Caki2 (cell line): Measurements from ENCODE around the gene PCDHB14. TPM values are rescaled to one million over a fixed set of nuclear protein-coding genes. Genes with fewer than 3 reads are reported as not detected.
"Not testable (repeated sequence)": the region's sequence is repeated elsewhere in the genome, so short reads cannot be mapped to it uniquely, and the experiment has no call there.

Experiments used
- DNase-seq: peaks from one replicate; pipeline ENCODE4 v3.0.0-alpha.2; 2015; ENCODE audit warnings: low read depth
- in situ Hi-C: cut with HindIII; loops from 2 replicates; pipeline ENCODE4 v1.10.0; 2016; ENCODE audit warnings: low sequenced_read_pairs, low pct_unique_long_range_greater_than_20kb, mixed read lengths
- total RNA-seq: library from RNA; depleted of rRNA; stranded (reverse); fragments of >200 nt; shearing (Covaris generic); gene quantifications from 2 replicates; pipeline ENCODE4 v1.2.3, GENCODE V29; 2014; ENCODE audit warnings: low replicate concordance

PCDHB14 gene
- total RNA-seq, 1 experiment from 2014 or later, result 7.7 TPM

GRCh38 chr5:141201126-141201525, 22.0 kb upstream of the PCDHB14 start:
- DNase-seq, result not testable (repeated sequence)

DNA sequence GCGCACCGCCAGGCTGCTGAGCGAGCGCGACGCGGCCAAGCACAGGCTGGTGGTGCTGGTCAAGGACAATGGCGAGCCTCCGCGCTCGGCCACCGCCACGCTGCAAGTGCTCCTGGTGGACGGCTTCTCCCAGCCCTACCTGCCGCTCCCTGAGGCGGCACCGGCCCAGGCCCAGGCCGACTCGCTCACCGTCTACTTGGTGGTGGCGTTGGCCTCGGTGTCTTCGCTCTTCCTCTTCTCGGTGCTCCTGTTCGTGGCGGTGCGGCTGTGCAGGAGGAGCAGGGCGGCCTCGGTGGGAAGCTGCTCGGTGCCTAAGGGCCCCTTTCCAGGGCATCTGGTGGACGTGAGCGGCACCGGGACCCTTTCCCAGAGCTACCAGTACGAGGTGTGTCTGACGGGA, 21.5 kb upstream of the PCDHB14 start:
- DNase-seq, in situ Hi-C loops: not testable (repeated sequence)

More at GRCh38 chr5:141201126-141201525, 22.0 kb upstream of the PCDHB14 start:
- in situ Hi-C loops, result not testable (repeated sequence)

DNA sequence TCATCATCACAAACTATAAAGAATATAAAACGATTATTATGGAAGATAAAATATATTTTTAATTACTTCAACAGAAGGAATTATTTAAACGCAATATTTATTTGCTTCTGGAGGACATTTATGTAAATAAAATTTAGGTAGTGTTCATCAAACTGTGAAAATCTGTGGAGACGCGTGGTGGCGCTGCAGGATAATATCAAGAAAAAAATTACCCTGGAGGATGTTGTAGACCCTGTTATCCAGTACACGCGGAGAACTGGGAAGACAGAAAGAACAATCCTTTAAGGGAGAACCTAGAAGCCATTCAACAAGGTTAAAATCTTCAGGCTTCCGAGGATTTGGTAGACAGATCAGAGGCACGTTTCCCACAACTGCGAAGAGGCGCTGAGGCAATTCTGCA, 14.7 kb upstream of the PCDHB14 start, which contains the start of gene PCDHB12:
Gene PCDHB12 (plus strand): TSS at position 242 of the 400 bp plus-strand sequence. CDS start 189 bp downstream, outside the sequence.
- in situ Hi-C loops, result no loop called here
- DNase-seq, result peak; percentile 10

DNA sequence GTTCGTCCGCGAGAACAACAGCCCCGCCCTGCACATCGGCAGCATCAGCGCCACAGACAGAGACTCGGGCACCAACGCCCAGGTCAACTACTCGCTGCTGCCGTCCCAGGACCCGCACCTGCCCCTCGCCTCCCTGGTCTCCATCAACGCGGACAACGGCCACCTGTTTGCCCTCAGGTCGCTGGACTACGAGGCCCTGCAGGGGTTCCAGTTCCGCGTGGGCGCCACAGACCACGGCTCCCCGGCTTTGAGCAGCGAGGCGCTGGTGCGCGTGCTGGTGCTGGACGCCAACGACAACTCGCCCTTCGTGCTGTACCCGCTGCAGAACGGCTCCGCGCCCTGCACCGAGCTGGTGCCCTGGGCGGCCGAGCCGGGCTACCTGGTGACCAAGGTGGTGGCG, 12.9 kb upstream of the PCDHB14 start:
- in situ Hi-C loops, DNase-seq: not testable (repeated sequence)

- DNase-seq, in situ Hi-C loops: not testable (repeated sequence)
These were observed 12.3 kb upstream of the PCDHB14 start for GRCh38 chr5:141210849-141211248.

- DNase-seq, result peak; percentile 6
These were observed 9.3 kb upstream of the PCDHB14 start, which contains the start of gene PCDHB13 for GRCh38 chr5:141213656-141214339. Gene PCDHB13, plus strand, starts transcription at chr5:141213919. Its CDS starts 205 bp downstream, at chr5:141214124.

DNA sequence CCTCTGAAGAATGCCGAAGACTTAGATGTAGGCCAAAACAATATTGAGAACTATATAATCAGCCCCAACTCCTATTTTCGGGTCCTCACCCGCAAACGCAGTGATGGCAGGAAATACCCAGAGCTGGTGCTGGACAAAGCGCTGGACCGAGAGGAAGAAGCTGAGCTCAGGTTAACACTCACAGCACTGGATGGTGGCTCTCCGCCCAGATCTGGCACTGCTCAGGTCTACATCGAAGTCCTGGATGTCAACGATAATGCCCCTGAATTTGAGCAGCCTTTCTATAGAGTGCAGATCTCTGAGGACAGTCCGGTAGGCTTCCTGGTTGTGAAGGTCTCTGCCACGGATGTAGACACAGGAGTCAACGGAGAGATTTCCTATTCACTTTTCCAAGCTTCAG, 8.6 kb upstream of the PCDHB14 start:
- DNase-seq, in situ Hi-C loops: not testable (repeated sequence)

More at GRCh38 chr5:141213656-141214339, 9.3 kb upstream of the PCDHB14 start, which contains the start of gene PCDHB13:
- in situ Hi-C loops, result not testable (repeated sequence)

DNA sequence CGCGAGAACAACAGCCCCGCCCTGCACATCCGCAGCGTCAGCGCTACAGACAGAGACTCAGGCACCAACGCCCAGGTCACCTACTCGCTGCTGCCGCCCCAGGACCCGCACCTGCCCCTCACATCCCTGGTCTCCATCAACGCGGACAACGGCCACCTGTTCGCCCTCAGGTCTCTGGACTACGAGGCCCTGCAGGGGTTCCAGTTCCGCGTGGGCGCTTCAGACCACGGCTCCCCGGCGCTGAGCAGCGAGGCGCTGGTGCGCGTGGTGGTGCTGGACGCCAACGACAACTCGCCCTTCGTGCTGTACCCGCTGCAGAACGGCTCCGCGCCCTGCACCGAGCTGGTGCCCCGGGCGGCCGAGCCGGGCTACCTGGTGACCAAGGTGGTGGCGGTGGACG, 7.6 kb upstream of the PCDHB14 start:
- in situ Hi-C loops, result not testable (repeated sequence)

GRCh38 chr5:141216035-141216434, 7.1 kb upstream of the PCDHB14 start:
- DNase-seq, in situ Hi-C loops: not testable (repeated sequence)

More for the DNA sequence above, 7.6 kb upstream of the PCDHB14 start:
- DNase-seq, result not testable (repeated sequence)

DNA sequence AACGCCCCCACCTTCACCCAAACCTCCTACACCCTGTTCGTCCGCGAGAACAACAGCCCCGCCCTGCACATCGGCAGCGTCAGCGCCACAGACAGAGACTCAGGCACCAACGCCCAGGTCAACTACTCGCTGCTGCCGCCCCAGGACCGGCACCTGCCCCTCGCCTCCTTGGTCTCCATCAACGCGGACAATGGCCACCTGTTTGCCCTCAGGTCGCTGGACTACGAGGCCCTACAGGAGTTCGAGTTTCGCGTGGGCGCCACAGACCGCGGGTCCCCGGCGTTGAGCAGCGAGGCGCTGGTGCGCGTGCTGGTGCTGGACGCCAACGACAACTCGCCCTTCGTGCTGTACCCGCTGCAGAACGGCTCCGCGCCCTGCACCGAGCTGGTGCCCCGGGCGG, 1.7 kb downstream of the PCDHB14 start:
- DNase-seq, in situ Hi-C loops: not testable (repeated sequence)

- DNase-seq, in situ Hi-C loops: not testable (repeated sequence)
These were observed 2.3 kb downstream of the PCDHB14 start for GRCh38 chr5:141225421-141225820.

DNA sequence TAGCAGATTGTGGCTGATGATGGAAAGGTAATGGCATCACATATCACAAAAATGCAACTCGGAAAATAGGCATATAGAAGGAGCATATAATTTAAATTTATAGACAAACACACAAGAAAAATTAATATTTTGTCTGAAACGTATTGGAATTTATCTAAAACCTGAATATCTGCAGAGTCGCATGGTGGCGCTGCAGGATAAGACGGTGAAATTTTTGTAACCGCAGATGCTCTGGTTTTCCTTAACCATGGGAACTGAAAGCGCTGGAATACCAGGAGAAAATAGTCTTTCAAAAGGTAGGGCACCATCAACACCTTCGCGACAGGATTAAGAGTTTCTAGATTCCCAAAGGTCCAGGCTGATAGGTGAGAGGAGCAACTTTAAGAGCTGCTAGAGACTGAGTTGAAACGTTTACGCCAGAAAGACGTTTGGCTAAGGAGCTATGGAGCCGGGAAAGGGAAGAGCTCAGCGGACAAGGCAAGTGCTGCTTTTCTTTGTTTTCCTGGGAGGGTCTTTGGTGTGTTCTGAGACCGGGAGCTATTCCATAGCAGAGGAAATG, 11.0 kb downstream of the PCDHB14 start:
- in situ Hi-C loops, result no loop called here
- no peak for DNase-seq

- DNase-seq, in situ Hi-C loops: not testable (repeated sequence)
These were observed 12.8 kb downstream of the PCDHB14 start for GRCh38 chr5:141235922-141236321.

GRCh38 chr5:141236516-141237313, 13.6 kb downstream of the PCDHB14 start:
- in situ Hi-C loops, result no loop called here
- no peak for DNase-seq

DNA sequence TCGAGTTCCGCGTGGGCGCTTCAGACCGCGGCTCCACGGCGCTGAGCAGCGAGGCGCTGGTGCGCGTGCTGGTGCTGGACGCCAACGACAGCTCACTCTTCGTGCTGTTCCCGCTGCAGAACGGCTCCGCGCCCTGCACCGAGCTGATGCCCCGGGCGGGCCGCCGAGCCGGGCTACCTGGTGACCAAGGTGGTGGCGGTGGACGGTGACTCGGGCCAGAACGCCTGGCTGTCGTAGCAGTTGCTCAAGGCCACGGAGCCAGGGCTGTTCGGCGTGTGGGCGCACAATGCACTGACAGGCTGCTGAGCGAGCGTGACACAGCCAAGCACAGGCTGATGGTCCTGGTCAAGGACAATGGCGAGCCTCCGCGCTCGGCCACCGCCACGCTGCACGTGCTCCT, 18.4 kb downstream of the PCDHB14 start:
- no peak for DNase-seq
- in situ Hi-C loops, result no loop called here

DNA sequence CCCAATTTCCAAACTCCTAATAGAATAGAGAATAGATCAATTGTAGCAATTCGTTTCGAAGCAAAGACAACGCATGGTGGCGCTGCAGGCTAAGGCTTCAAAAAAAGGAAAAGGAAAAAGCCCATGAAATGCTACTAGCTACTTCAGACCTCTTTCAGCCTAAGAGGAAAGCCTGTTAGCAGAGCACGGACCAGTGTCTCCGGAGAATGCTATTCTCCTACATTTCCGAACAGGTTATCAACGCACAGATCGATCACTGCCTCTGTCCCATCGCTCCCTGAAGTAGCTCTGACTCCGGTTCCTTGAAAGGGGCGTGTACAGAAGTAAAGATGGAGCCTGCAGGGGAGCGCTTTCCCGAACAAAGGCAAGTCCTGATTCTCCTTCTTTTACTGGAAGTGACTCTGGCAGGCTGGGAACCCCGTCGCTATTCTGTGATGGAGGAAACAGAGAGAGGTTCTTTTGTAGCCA, 22.1 kb downstream of the PCDHB14 start, which contains the start of gene PCDHB15:
Gene PCDHB15 (plus strand): TSS at position 146 of the 468 bp plus-strand sequence. CDS start 184 bp downstream, at position 330.
- DNase-seq, result no peak

GRCh38 chr5:141246971-141247370, 23.8 kb downstream of the PCDHB14 start:
- in situ Hi-C loops, DNase-seq: not testable (repeated sequence)

More for the DNA sequence above, 22.1 kb downstream of the PCDHB14 start, which contains the start of gene PCDHB15:
- in situ Hi-C loops, result no loop called here

DNA sequence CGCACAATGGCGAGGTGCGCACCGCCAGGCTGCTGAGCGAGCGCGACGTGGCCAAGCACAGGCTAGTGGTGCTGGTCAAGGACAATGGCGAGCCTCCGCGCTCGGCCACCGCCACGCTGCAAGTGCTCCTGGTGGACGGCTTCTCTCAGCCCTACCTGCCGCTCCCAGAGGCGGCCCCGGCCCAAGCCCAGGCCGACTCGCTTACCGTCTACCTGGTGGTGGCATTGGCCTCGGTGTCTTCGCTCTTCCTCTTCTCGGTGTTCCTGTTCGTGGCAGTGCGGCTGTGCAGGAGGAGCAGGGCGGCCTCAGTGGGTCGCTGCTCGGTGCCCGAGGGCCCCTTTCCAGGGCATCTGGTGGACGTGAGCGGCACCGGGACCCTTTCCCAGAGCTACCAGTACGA, 24.3 kb downstream of the PCDHB14 start:
- DNase-seq, in situ Hi-C loops: not testable (repeated sequence)
